Lower leg skin (tissue), 4 donors: ENCODE results near the gene CCDC85C. TPM values are rescaled to one million over a fixed set of nuclear protein-coding genes. Genes with fewer than 3 reads are reported as not detected.

ENCODE experiments used
- DNase-seq, 2 donors: peaks; one replicate each; pipeline ENCODE4 v3.0.0-alpha.2; 2019; ENCODE audit warnings: low spot score in 2 of 2
- H3K4me3 ChIP-seq: fragments of 200-600 bp; sonication (generic); 2 replicates; pipeline ENCODE4 v1.5.1; 2017; ENCODE audit warnings: mild to moderate bottlenecking, low read depth; ENCODE audit not compliant: poor library complexity, severe bottlenecking
- POLR2A ChIP-seq, 2 donors: fragments of 450-650 bp; IDR thresholded peaks; one replicate each; pipeline ENCODE4 v1.6.1; 2016 to 2017; ENCODE audit warnings: antibody characterized with exemption in 2 of 2, mild to moderate bottlenecking in 1 of 2, moderate library complexity in 1 of 2
- WGBS, 2 donors: methylation state at CpG; one replicate each; pipeline ENCODE4 v1.1.5; 2018; 5-methylcytosine and 5-hydroxymethylcytosine counted together
- intact Hi-C: fragments of 100-400 bp; cut with DNase I; formaldehyde crosslinking; loops from one replicate; pipeline ENCODE4 v1.15.0; 2023; ENCODE audit warnings: low total_unique reads
- total RNA-seq, 4 donors: library from RNA; depleted of rRNA; stranded (reverse); fragments of >200 nt; gene quantifications; one replicate each; pipeline ENCODE4 v1.1.0, GENCODE V29; 2016
- TF ChIP-seq, protein P1 (sequence below), 3 donors: fragments of 450-650 bp; IDR thresholded peaks; one replicate each; pipeline ENCODE4 v1.5.1; 2016; ENCODE audit warnings: antibody characterized with exemption in 3 of 3, mild to moderate bottlenecking in 3 of 3, moderate library complexity in 2 of 3

Gene CCDC85C
- total RNA-seq, 4 donors from 2014 or later, result 17.2 to 47.7 (median 33.3) TPM

DNA sequence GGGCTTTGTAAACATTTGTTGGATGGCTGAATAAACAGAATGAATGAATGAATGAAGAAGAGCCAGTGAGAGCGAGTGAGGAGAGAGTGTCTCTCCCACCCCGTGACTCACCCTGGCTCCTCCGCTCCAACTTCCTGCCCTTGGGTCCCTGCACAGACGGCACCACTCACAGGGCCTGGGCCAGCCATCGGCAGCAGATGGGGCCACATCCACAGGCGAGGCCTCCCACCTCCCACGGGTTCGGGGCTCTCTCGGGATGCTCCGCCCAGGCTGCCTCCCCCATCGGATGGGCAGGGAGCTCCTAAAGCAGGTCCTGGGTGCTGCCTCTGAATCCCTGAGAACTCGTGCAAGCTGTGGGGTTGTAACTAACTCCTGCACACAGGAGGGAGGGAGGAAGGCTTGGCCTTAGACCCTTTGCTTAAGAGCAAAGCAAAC is 81.5 kb downstream of the CCDC85C start:
- no peak for DNase-seq
- intact Hi-C loops, result no loop called here

DNA sequence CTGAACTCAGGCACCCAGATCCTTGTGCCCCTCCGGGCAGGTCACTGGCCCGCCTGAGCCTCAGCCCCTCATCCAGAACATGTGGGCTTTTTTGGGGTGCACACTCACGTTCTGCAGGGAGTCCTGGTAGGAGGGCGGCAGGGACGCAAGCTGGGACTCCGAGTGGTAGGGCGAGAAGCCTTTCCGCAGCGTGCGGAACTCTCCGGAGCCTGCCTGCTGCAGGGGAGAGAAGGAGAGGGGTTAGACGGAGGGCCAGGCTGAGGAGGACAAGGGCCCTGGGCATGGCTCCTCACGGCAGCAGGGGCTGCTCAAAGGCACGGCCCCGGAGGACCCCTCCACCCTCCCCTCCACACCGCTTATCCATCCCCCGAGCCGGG is 82.0 kb downstream of the CCDC85C start:
- TF ChIP-seq, protein P1, sequence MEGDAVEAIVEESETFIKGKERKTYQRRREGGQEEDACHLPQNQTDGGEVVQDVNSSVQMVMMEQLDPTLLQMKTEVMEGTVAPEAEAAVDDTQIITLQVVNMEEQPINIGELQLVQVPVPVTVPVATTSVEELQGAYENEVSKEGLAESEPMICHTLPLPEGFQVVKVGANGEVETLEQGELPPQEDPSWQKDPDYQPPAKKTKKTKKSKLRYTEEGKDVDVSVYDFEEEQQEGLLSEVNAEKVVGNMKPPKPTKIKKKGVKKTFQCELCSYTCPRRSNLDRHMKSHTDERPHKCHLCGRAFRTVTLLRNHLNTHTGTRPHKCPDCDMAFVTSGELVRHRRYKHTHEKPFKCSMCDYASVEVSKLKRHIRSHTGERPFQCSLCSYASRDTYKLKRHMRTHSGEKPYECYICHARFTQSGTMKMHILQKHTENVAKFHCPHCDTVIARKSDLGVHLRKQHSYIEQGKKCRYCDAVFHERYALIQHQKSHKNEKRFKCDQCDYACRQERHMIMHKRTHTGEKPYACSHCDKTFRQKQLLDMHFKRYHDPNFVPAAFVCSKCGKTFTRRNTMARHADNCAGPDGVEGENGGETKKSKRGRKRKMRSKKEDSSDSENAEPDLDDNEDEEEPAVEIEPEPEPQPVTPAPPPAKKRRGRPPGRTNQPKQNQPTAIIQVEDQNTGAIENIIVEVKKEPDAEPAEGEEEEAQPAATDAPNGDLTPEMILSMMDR (IDR thresholded peaks at IDR 0.05), result no peak
- no peak for TF ChIP-seq POLR2A (IDR thresholded peaks at IDR 0.05)
- intact Hi-C loops, result no loop called here
- WGBS, 2 donors, result 86 to 87% methylated on average over 16 of the region's 18 CpGs
- H3K4me3 ChIP-seq, result no peak overlapping the region
- no peak for DNase-seq

More for the DNA sequence above, 81.5 kb downstream of the CCDC85C start:
- no peak overlapping the region for H3K4me3 ChIP-seq
- whole genome bisulfite sequencing, 2 donors, result 29 to 36% methylated on average over 12 of the region's 12 CpGs
- TF ChIP-seq, protein P1 (IDR thresholded peaks at IDR 0.05), result no peak
- TF ChIP-seq POLR2A (IDR thresholded peaks at IDR 0.05), result no peak

DNA sequence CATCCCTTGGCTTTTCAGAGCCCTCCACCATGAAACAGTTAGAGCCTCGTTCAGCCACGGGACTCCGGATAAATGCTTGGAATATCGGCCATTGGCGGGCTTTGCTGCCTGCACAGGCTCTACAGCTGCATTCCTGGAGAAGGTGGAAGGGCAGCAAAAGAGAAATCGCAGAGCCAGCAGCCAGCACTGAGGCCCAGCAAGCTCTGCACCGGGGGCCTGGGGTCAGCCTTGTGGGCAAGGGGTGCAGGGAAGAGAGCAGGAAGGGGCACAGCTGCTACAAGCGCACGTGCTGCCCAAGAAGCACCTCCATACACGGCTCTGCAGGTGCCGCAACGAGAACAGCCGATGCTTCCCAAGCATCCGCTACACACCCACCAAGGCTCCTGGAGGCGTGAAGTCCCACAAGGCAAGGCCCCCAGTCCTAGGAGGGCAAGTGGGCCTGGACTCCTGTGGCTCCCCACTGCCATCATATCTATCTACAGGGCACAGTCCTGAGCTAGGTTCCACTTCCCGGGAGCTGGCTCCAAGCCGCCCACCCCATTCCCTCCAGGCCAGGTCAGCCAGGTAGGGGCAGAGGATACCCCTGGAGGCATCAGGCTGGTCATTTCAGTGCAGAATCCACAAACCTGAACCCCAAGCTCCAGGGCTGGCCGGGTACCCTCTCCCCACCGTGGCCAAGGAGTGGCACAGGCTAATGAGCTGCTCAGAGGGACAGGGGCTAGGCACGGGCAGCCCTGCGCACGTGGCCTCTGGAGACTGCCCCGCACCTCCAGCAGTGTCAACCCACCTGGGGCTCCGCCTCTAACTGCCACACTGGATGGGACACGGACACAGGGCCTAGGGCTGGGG is 82.6 kb downstream of the CCDC85C start:
- H3K4me3 ChIP-seq, result no peak overlapping the region
- intact Hi-C loops, result loop anchor here (2.0 kb wide), 1 partner anchor 107 kb away; no protein-coding TSS in a partner anchor
- 90 to 93% methylated on average over 17 to 18 of the region's 25 CpGs for whole genome bisulfite sequencing, 2 donors
- TF ChIP-seq POLR2A (IDR thresholded peaks at IDR 0.05), result no peak
- TF ChIP-seq, protein P1 (IDR thresholded peaks at IDR 0.05), result no peak
- no peak for DNase-seq

DNA sequence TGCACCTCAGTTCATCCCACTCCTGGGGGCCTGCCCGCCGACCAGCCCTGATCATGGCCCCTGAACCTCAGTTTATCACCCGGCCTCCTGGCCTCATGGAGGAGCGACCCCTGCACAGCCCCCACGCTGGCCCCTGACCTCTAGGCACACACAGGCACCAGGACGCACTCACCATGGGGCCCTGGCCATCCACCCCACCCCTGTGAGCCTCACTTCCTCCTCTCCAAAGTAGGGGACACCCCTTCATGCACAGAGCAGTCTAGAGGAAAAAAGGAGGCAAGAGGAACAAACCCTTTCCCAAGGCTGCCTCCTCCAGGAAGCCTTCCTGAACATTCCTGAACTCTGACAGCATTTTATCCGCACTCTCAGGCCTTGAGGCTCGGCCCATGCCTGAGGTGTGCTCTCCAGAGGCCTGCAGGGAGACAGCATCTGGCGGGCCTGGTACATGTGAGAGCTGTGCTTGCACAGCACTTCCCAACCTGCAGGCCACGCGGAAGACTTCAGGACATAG is 83.4 kb downstream of the CCDC85C start:
- WGBS, 2 donors, result 90 to 97% methylated on average over 11 of the region's 11 CpGs
- no peak for DNase-seq
- no peak overlapping the region for H3K4me3 ChIP-seq
- intact Hi-C loops, result loop anchor here (2.0 kb wide), 1 partner anchor 108 kb away; no protein-coding TSS in a partner anchor
- TF ChIP-seq POLR2A (IDR thresholded peaks at IDR 0.05), result no peak

DNA sequence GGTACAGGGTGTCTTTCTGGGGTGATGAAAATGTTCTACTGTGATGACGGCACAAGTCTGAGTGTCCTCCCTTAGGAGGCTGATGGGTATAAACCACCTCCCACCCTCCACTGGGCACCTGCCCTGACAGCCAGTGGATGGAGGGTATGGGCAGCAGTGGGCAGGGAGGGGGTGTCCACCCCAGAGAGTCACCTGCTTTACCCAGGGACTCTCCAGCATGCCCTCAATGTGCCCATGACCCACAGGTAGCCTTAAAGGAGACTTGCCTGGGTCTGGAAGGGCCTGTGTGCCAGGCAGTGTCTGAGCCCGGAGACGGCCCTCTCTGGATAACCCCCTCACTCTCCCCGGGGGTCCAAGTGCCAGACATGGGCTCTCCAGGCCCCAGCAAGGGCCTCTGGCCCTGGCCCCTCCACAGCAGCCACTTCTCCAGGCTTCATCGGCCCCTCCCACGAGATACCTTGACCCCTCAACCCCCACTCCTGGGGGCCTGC is 84.0 kb downstream of the CCDC85C start:
- DNase-seq, result no peak
- intact Hi-C loops, result loop anchor here (2.0 to 10.0 kb wide), 2 partner anchors 109 to 365 kb away; no protein-coding TSS in a partner anchor
- TF ChIP-seq POLR2A (IDR thresholded peaks at IDR 0.05), result no peak
- TF ChIP-seq, protein P1 (IDR thresholded peaks at IDR 0.05), result no peak

DNA sequence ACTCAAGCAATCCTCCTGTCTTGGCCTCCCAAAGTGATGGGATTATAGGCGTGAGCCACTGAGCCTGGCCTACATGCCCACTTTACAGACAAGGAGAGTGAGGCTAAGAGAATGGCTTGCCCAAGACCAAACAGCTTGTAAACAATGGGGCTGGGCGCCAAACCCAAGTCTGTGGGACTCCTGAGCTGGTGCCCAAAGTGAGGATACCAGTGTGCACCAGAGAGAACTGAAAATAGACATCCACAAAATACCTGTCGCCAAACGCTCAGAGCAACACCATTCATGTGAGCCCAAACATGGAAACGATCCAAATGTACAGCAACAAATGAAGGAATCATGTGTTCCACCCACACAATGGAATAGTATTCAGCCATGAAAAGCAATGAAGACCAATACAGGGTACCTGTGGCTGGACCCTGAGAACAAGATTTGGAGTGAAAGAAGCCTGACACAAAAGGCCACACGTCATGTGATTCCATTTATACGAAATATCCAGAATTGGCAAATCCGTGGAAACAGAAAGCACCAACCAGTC is 84.6 kb downstream of the CCDC85C start:
- DNase-seq, result no peak
- 88 to 90% methylated on average over 8 of the region's 8 CpGs for WGBS, 2 donors
- intact Hi-C loops, result loop anchor here (10.0 kb wide), 1 partner anchor 365 kb away; no protein-coding TSS in a partner anchor
- no peak overlapping the region for H3K4me3 ChIP-seq
- TF ChIP-seq POLR2A (IDR thresholded peaks at IDR 0.05), result no peak
- TF ChIP-seq, protein P1 (IDR thresholded peaks at IDR 0.05), result no peak

More for the DNA sequence above, 84.0 kb downstream of the CCDC85C start:
- WGBS, 2 donors, result 83 to 93% methylated on average over 6 of the region's 6 CpGs
- no peak overlapping the region for H3K4me3 ChIP-seq
